Activated naive CD8-positive, alpha-beta T cell treated with anti-CD3 and anti-CD28 coated beads for 36 hours (primary cell): ENCODE measurements around the gene LRCH2. TPM values are rescaled to one million over a fixed set of nuclear protein-coding genes. Genes with fewer than 3 reads are reported as not detected.

ENCODE experiments used
- DNase-seq: peaks from one replicate; pipeline ENCODE4 v3.0.0; 2021
- H3K27ac Mint-ChIP-seq: one replicate; pipeline ENCODE4 v1.8.0; 2022; ENCODE audit warnings: mild to moderate bottlenecking, moderate library complexity, mixed read lengths
- H3K27me3 Mint-ChIP-seq: one replicate; pipeline ENCODE4 v1.8.0; 2022; ENCODE audit warnings: mild to moderate bottlenecking, mixed read lengths
- H3K36me3 Mint-ChIP-seq: one replicate; pipeline ENCODE4 v1.8.0; 2021; ENCODE audit warnings: mild to moderate bottlenecking, mixed read lengths
- H3K4me1 Mint-ChIP-seq: one replicate; pipeline ENCODE4 v1.8.0; 2021; ENCODE audit warnings: mixed read lengths
- H3K4me3 Mint-ChIP-seq: one replicate; pipeline ENCODE4 v1.8.0; 2022; ENCODE audit warnings: mild to moderate bottlenecking, moderate library complexity, mixed read lengths
- H3K9me3 Mint-ChIP-seq: one replicate; pipeline ENCODE4 v1.8.0; 2022; ENCODE audit warnings: mixed read lengths
- total RNA-seq, 2 experiments: library from RNA; stranded (reverse); gene quantifications; one replicate each; pipeline ENCODE4 v1.2.3, GENCODE V29; 2021

Gene LRCH2, protein sequence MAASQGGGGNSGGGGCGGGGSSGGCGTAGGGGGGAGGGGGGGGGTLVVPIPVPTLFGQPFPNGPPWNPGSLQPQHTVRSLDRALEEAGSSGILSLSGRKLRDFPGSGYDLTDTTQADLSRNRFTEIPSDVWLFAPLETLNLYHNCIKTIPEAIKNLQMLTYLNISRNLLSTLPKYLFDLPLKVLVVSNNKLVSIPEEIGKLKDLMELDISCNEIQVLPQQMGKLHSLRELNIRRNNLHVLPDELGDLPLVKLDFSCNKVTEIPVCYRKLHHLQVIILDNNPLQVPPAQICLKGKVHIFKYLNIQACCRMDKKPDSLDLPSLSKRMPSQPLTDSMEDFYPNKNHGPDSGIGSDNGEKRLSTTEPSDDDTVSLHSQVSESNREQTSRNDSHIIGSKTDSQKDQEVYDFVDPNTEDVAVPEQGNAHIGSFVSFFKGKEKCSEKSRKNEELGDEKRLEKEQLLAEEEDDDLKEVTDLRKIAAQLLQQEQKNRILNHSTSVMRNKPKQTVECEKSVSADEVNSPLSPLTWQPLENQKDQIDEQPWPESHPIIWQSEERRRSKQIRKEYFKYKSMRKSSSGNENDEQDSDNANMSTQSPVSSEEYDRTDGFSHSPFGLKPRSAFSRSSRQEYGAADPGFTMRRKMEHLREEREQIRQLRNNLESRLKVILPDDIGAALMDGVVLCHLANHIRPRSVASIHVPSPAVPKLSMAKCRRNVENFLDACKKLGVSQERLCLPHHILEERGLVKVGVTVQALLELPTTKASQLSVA
- not detected for total RNA-seq

DNA sequence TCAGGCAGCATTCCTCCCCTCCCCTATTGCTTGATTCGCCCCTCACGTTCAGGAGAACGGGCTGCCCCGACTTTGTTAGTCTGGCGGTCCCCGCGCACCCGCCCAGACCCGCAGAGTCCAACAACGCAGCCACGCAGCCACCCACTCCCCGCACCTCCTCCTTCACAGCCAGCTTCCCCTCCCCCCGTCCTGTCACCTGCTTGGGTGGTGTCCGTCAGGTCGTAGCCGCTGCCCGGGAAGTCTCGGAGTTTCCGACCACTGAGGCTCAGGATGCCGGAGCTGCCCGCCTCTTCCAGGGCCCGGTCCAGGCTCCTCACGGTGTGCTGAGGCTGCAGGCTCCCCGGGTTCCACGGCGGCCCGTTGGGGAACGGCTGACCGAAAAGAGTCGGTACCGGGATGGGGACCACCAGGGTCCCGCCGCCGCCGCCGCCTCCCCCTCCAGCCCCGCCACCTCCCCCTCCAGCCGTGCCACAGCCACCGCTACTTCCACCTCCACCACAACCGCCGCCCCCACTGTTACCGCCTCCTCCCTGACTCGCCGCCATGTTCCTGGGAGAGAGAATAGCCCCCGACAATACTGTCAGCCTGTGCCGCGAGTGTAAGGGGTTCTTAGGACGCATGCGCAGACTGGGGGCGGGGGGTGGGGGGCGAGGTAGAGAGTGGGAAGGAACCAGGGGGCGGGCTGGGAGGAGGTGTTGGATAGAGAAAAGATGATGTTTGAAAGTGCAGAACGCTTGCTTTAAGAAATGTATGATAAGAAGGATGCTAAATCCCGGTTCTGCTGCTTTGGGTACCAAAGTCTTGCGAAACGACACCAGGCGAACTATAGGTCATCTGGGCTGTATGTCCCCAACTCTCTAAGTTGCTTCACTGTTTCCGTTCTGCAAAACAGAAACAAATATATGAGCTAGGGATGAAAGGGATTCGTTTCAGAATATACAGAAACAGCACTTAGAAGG, at the start of gene LRCH2:
Gene LRCH2 (minus strand): TSS at position 600 of the 959 bp plus-strand sequence. CDS start 55 bp downstream, at position 545.
- H3K4me1 Mint-ChIP-seq, result no peaks in the 10 kb centered on the region
- peaks cover 30% of the 10 kb centered on the region for H3K27me3 Mint-ChIP-seq
- H3K4me3 Mint-ChIP-seq, result peak within 1 kb of the TSS; percentile 7

DNA sequence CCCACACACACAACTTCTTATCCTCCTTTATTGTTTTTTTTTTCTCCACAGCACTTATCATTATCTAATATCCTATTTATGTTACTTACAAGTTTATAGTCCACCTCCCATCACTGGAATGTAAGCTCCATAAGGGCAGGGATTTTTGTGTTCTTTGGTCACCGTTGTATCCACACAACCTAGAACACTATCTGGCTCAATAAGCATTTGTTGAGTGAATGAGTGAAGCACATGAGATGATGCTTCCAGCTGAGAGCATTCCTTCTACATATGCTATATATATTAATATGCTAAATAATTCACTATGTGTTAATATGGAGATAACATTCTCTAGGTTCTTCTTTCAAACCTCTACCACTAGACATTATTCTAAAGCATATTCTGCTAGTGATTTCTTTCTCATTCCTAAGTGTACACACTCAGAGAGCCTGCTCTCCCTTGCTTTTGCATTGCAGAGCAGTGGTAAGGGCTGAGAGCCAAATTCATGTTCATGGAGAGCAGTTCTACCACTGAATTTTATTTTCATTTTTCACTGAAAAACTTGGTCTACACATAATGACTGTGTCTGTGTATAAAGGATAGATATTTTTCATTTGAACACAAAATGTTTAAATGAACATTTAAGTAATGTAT, 35.3 kb upstream of the LRCH2 start:
- Mint-ChIP-seq H3K4me3 (no peak overlapping the region), H3K27ac (no peak overlapping the region), H3K27me3 (no peaks in the 10 kb centered on the region), H3K36me3 (no peaks in the 10 kb centered on the region), H3K9me3 (no peaks in the 10 kb centered on the region), H3K4me1 (no peaks in the 10 kb centered on the region)
- no peak for DNase-seq

More for the DNA sequence above, at the start of gene LRCH2:
- no peak for DNase-seq
- no peak within 1 kb of the TSS for H3K27ac Mint-ChIP-seq
- no peaks in the 10 kb centered on the region for H3K36me3 Mint-ChIP-seq
- no peaks in the 10 kb centered on the region for H3K9me3 Mint-ChIP-seq

DNA sequence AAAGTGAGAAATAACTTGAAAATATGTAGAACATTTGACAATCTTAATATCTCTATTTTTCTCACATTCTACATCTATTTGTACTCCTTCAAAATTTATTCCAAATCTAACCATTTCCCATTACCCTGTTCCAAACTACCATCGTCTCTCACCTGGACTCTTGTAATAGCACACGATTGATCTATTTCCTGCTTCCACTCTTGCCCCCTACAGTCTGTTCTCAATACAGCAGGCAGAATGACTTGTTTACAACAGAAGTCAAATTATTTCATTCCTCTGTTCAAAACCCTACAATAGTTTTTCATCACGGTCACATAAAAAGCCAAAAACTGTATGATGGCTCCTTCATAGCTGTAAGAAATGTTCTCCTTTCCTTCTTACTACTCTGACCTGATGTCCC, 34.5 kb upstream of the LRCH2 start:
- no peaks in the 10 kb centered on the region for H3K27me3 Mint-ChIP-seq
- no peak overlapping the region for H3K4me3 Mint-ChIP-seq
- H3K36me3 Mint-ChIP-seq, result no peaks in the 10 kb centered on the region
- H3K27ac Mint-ChIP-seq, result no peak overlapping the region
- H3K9me3 Mint-ChIP-seq, result no peaks in the 10 kb centered on the region
- no peak for DNase-seq
- no peaks in the 10 kb centered on the region for H3K4me1 Mint-ChIP-seq

DNA sequence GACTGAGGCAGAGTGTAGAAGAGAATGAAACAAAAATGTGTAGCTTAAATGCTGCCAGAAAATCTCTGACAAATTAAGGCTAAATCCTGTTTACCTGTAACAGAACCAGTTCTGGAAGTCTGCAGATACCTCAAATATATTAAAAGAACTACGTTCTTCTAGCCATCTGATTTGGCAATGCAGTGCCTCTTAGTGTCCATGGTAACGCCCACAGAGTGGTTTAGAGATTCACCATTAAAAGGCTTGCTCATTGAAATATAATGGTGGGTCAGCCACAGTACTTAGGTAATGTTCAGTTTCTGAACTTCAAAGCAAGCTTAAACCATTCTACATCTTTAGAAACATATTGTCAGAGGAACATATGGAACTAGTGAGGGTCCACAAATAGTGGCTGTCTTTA, 32.4 kb upstream of the LRCH2 start:
- H3K27ac Mint-ChIP-seq, result no peak overlapping the region
- no peaks in the 10 kb centered on the region for H3K36me3 Mint-ChIP-seq
- no peaks in the 10 kb centered on the region for H3K9me3 Mint-ChIP-seq
- H3K4me1 Mint-ChIP-seq, result no peaks in the 10 kb centered on the region
- no peaks in the 10 kb centered on the region for H3K27me3 Mint-ChIP-seq
- DNase-seq, result no peak
- no peak overlapping the region for H3K4me3 Mint-ChIP-seq

DNA sequence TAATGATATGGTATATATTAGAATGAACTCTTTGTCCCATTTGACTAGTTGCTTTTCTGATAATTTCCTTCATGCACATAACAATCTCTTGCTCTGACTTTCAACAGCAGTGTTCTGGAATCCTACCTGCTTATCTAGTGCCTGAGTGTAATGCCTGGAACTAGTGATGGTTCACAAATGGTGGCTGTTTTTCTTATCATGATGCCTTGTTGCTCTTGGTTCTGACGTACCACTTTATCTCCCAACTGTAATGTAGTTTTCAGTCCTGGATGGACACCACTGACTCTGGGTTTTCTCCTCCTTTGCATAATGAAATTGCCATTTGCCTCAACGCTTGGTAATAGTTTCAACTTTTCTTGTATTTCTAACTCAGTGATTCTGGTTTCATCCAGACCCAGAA, 30.1 kb upstream of the LRCH2 start:
- Mint-ChIP-seq H3K9me3 (no peaks in the 10 kb centered on the region), H3K4me3 (no peak overlapping the region), H3K4me1 (no peaks in the 10 kb centered on the region), H3K27me3 (no peaks in the 10 kb centered on the region), H3K27ac (no peak overlapping the region), H3K36me3 (no peaks in the 10 kb centered on the region)
- no peak for DNase-seq

DNA sequence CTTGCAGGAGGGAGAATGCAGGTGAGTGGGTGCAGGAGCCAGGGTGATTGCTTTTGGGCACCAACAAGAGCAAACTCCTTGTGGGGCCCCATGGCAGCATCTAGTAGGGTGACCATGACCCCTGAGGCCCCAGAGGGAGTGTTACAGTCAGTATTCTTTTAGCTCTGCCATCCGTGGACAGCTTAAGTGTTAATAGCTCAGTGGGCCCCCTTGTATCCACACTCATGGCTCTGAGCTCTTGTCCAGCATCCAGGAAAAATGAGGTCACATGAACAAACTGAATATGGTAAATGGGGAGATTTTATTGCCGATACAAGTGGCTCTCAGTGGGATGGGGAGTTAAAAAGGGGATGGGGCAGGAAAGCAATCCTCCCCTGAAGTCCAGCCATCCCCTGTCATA, 27.3 kb upstream of the LRCH2 start:
- no peak for DNase-seq
- Mint-ChIP-seq H3K36me3 (no peaks in the 10 kb centered on the region), H3K4me1 (no peaks in the 10 kb centered on the region), H3K4me3 (no peak overlapping the region), H3K27ac (no peak overlapping the region), H3K27me3 (no peaks in the 10 kb centered on the region), H3K9me3 (no peaks in the 10 kb centered on the region)

DNA sequence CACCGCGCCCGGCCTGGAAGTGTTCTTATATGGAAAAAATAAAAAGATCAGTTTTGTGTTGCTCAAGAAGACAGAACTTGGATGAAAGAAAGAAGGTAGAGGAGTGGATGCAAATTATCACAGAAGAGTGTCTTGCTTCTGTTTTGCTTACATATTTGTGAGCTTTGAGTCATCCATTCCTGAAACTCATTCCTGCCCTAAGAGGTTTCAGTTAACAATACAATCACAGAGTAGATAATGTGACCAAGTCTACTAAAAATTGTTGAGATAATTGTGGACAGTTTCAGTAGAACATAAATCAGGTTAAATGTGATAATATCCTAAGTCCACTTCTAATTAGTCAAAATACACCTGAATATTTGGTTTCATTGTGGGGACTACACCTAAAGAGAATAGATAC, 26.4 kb upstream of the LRCH2 start:
- H3K4me1 Mint-ChIP-seq, result no peaks in the 10 kb centered on the region
- H3K4me3 Mint-ChIP-seq, result no peak overlapping the region
- no peaks in the 10 kb centered on the region for H3K36me3 Mint-ChIP-seq
- no peak overlapping the region for H3K27ac Mint-ChIP-seq
- no peaks in the 10 kb centered on the region for H3K27me3 Mint-ChIP-seq
- no peaks in the 10 kb centered on the region for H3K9me3 Mint-ChIP-seq
- no peak for DNase-seq

DNA sequence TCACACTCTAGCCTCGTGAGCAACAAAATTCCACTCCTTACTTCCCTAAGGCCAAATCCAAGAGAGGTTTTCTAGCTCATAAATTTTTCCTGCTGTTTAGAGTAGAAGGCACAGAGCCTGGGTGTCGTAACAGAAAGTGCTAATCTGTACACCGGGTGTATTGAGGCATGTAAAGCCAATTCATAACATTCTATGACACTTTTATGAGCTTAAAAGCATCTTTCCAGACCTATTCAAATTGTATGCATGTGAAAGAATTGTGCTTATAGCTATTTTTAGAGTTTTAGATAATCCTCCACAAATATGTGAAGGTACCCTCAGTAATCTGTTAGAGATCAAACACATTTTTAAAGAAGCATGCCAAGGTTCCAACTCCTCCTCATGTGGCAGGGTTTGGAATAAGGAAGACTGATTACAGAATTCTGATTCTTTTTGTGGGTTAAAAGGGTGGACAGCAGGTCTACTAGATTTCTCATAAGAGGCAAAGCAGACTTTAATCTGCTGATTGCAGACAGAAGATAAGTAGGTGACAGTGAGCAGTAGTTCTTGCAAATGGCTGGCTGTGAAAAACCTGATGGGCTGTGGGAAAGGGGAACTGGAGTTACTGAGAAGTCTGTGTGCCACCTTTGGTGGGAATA, 25.5 kb upstream of the LRCH2 start:
- DNase-seq, result no peak
- Mint-ChIP-seq H3K9me3 (no peaks in the 10 kb centered on the region), H3K4me3 (no peak overlapping the region), H3K4me1 (no peaks in the 10 kb centered on the region), H3K27me3 (no peaks in the 10 kb centered on the region), H3K27ac (no peak overlapping the region), H3K36me3 (no peaks in the 10 kb centered on the region)

DNA sequence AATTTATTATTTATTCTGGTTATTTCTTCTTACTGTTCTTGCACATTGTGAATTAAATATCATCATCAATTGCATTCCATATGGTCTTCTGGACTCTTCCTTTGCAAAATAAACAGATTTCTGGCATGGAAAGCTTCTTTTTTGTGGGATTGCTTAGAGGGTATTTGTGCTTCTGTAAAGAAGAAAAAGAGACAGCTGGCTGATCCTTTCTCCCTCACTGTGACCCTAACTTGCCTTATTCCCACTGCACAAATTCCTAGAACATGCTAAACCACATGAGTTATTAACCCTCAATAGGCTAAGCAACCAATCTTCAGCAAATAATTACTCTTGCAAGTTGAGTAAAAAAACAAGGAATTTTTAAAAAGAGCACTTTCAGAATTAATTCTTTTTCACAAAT, 23.8 kb upstream of the LRCH2 start:
- DNase-seq, result no peak
- no peaks in the 10 kb centered on the region for H3K9me3 Mint-ChIP-seq
- H3K27ac Mint-ChIP-seq, result no peak overlapping the region
- no peaks in the 10 kb centered on the region for H3K4me1 Mint-ChIP-seq
- no peak overlapping the region for H3K4me3 Mint-ChIP-seq
- no peaks in the 10 kb centered on the region for H3K36me3 Mint-ChIP-seq
- H3K27me3 Mint-ChIP-seq, result no peaks in the 10 kb centered on the region

DNA sequence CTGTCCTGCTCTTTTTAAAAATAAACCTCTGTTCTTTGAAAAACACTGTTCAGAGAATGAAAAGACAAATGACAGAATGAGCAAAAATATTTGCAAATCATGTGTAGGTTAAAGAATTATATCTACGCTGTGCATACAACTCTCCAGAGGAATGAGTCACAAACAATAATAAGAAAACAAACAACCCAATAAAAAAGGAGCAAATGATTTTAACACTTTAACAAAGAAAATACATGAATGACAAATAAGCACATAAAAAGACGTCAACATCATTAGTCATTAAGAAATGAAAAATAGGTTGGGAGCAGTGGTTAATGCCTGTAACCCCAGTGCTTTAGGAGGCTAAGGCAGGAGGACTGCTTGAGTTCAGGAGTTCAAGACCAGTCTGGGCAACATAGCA, 21.1 kb upstream of the LRCH2 start:
- Mint-ChIP-seq H3K36me3 (no peaks in the 10 kb centered on the region), H3K27ac (no peak overlapping the region), H3K27me3 (no peaks in the 10 kb centered on the region), H3K9me3 (no peaks in the 10 kb centered on the region), H3K4me1 (no peaks in the 10 kb centered on the region), H3K4me3 (no peak overlapping the region)
- DNase-seq, result no peak

DNA sequence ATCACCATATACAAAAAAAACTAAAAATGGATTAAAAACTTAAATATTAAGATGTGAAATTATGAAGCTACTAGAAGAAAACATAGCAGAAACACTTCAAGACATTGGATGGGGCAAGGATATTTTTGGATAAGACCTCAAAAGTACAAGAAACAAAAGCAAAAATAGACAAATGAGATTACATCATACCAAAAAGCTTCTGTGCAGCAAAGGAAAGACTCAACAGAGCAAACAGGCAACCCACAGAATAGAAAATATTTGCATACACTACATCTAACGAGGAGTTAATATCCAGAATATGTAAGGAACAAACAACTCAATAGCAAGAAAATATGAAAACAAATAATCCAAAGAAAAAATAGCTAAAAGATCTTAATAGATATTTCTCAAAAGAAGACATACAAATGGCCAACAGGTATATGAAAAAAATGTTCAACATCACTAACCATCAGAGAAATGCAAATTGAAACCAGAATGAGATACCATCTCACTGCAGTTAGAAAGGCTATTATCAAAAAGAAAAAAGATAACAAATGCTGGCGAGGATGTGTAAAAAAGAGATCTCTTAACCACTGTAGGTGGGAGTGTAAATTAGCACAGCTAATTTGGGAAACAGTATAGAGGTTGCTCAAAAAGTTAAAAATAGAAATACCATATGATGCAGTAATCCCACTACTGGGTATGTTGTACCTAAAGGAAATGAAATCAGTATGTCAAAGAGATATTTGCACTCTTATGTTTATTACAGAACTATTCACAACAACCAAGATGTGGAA, 17.8 kb upstream of the LRCH2 start:
- no peaks in the 10 kb centered on the region for H3K27me3 Mint-ChIP-seq
- H3K27ac Mint-ChIP-seq, result no peak overlapping the region
- H3K4me3 Mint-ChIP-seq, result no peak overlapping the region
- no peaks in the 10 kb centered on the region for H3K9me3 Mint-ChIP-seq
- H3K4me1 Mint-ChIP-seq, result no peaks in the 10 kb centered on the region
- DNase-seq, result no peak
- no peaks in the 10 kb centered on the region for H3K36me3 Mint-ChIP-seq

DNA sequence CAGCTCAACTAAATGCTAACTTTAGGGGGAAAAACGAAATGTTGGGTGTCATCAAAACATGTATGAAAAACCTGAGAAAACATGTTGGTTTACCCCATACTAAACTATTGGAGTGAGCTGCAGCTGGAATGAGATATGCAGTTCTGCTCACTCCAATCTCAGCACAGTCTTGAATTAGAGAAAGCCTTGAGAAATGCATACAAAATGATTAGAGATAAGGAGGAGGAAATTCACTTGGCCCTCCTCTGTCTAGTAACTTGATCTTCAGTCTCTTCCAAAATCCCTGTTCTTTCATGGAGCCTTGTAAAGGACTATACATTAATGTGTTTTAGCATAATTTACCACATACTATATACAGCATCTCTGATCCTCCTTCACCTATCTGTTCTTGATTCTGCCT, 3.2 kb upstream of the LRCH2 start:
- Mint-ChIP-seq H3K27ac (no peak overlapping the region), H3K4me1 (no peaks in the 10 kb centered on the region), H3K36me3 (no peaks in the 10 kb centered on the region), H3K27me3 (peaks cover 22% of the 10 kb centered on the region), H3K4me3 (no peak overlapping the region), H3K9me3 (no peaks in the 10 kb centered on the region)
- DNase-seq, result no peak

DNA sequence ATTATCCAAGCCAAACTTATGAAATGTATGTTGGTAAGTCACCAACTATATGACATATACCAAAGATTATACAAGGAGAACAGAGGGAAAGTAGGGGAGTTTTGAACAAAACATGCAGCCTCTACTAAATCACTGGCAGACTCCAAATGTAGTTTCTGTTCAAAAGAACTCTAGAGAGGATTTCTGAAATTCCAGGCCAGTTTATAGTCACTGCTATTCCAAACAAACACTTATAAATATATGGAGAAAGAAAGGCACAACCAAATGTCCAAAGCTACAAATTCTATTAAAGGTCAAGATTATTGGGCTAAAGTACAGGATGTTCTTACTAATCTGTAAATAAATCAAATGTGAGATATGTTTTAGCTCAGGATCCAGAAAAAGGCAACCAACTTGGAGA, 2.7 kb upstream of the LRCH2 start:
- H3K4me3 Mint-ChIP-seq, result no peak overlapping the region
- H3K4me1 Mint-ChIP-seq, result no peaks in the 10 kb centered on the region
- H3K27ac Mint-ChIP-seq, result no peak overlapping the region
- no peaks in the 10 kb centered on the region for H3K9me3 Mint-ChIP-seq
- no peak for DNase-seq
- H3K36me3 Mint-ChIP-seq, result no peaks in the 10 kb centered on the region
- H3K27me3 Mint-ChIP-seq, result peaks cover 27% of the 10 kb centered on the region

DNA sequence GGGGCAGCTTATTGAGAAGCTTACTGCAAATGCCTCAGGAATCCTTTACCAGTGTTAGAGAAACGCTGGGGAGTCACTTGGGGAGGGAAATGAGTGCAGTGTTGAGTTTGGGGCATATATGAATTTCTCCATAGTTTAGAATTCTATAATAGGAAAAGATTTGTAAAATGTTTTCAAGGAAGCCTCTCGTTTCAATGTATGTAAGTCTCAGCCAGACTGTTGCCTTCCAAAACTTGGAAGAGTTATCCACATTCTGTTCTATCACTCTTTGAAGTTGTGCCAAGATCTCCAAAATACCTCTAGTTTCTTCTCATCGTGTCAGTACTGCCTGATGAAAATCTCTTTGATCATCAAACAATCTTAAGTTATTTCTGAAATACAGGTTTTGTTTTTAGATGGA, 565 bp upstream of the LRCH2 start:
- Mint-ChIP-seq H3K4me1 (no peaks in the 10 kb centered on the region), H3K36me3 (no peaks in the 10 kb centered on the region), H3K27ac (no peak overlapping the region), H3K4me3 (no peak overlapping the region), H3K9me3 (no peaks in the 10 kb centered on the region), H3K27me3 (peaks cover 30% of the 10 kb centered on the region)
- no peak for DNase-seq
